Keratinocyte (primary cell): ENCODE measurements around the gene TMEM238L.

ENCODE experiments used
- EZH2 ChIP-seq: IDR thresholded peaks from one replicate; pipeline ENCODE4 v1.6.1; 2012; ENCODE audit warnings: inconsistent platforms, mild to moderate bottlenecking, low read length, moderate library complexity
- TF ChIP-seq, protein P1 (sequence below), 3 experiments: IDR thresholded peaks in 1 of 3; conservative IDR thresholded peaks in 1 of 3; optimal IDR thresholded peaks in 1 of 3; 2 replicates in 2 of 3; 3 replicates in 1 of 3; pipeline versions ENCODE3 to v1.5.1; 2011; ENCODE audit warnings: low read length in 3 of 3, mild to moderate bottlenecking in 3 of 3, moderate library complexity in 2 of 3, control low read depth in 1 of 3, inconsistent platforms in 1 of 3; ENCODE audit not compliant: insufficient read depth in 2 of 3; ENCODE audit errors: extremely low read depth in 1 of 3

- TF ChIP-seq, protein P1, sequence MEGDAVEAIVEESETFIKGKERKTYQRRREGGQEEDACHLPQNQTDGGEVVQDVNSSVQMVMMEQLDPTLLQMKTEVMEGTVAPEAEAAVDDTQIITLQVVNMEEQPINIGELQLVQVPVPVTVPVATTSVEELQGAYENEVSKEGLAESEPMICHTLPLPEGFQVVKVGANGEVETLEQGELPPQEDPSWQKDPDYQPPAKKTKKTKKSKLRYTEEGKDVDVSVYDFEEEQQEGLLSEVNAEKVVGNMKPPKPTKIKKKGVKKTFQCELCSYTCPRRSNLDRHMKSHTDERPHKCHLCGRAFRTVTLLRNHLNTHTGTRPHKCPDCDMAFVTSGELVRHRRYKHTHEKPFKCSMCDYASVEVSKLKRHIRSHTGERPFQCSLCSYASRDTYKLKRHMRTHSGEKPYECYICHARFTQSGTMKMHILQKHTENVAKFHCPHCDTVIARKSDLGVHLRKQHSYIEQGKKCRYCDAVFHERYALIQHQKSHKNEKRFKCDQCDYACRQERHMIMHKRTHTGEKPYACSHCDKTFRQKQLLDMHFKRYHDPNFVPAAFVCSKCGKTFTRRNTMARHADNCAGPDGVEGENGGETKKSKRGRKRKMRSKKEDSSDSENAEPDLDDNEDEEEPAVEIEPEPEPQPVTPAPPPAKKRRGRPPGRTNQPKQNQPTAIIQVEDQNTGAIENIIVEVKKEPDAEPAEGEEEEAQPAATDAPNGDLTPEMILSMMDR (optimal IDR thresholded peaks at IDR 0.05 in 1 of 3, IDR thresholded peaks at IDR 0.05 in 1 of 3, conservative IDR thresholded peaks at IDR 0.05 in 1 of 3; ENCODE audit: extremely low read depth in 1 of 3, insufficient read depth in 2 of 3, low read length in 3 of 3): no peak
- TF ChIP-seq EZH2: no peak
These were observed 41.9 kb downstream of the TMEM238L start for GRCh38 chr17:10762037-10762436.
